ACC112 (cell line): Measurements from ENCODE around the gene GREM1.

ENCODE experiments used
- H2AFZ ChIP-seq: fragments of 200-600 bp; sonication (generic); one replicate; pipeline ENCODE4 v1.6.0; 2017; ENCODE audit warnings: antibody characterized with exemption, low read length; ENCODE audit not compliant: unreplicated experiment
- H3K27ac ChIP-seq: fragments of 200-600 bp; sonication (generic); 2 replicates; pipeline ENCODE4 v1.5.1; 2014; ENCODE audit warnings: low read depth, mild to moderate bottlenecking, antibody characterized with exemption, low read length, moderate library complexity
- H3K27me3 ChIP-seq: fragments of 200-600 bp; sonication (generic); 2 replicates; pipeline ENCODE4 v1.6.1; 2014; ENCODE audit warnings: mild to moderate bottlenecking, antibody characterized with exemption, low read length, moderate library complexity, mixed read lengths; ENCODE audit not compliant: insufficient read depth
- H3K36me3 ChIP-seq: fragments of 200-600 bp; sonication (generic); 2 replicates; pipeline ENCODE4 v1.6.1; 2016; ENCODE audit warnings: mild to moderate bottlenecking, antibody characterized with exemption, low read length, moderate library complexity, mixed read lengths; ENCODE audit not compliant: insufficient read depth
- H3K4me1 ChIP-seq: fragments of 200-600 bp; sonication (generic); one replicate; pipeline ENCODE4 v1.6.1; 2016; ENCODE audit warnings: low read length, mixed read lengths; ENCODE audit not compliant: insufficient read depth, unreplicated experiment, control insufficient read depth
- H3K4me3 ChIP-seq: fragments of 200-600 bp; sonication (generic); 2 replicates; pipeline ENCODE4 v1.5.1; 2014; ENCODE audit warnings: mild to moderate bottlenecking, low read depth, low read length
- H3K79me2 ChIP-seq: fragments of 200-600 bp; sonication (generic); one replicate; pipeline ENCODE4 v1.6.0; 2016; ENCODE audit warnings: low read length; ENCODE audit not compliant: control insufficient read depth, unreplicated experiment, insufficient read depth

GREM1 gene

DNA sequence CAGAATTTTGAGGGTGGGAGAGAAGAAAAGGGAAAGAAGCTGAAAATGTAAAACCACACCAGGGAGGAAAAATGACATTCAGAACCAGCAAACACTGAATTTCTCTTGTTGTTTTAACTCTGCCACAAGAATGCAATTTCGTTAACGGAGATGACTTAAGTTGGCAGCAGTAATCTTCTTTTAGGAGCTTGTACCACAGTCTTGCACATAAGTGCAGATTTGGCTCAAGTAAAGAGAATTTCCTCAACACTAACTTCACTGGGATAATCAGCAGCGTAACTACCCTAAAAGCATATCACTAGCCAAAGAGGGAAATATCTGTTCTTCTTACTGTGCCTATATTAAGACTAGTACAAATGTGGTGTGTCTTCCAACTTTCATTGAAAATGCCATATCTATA, 15.5 kb downstream of the GREM1 start:
- peak overlapping the region; percentile 30; the same call in 1 of the 2 replicates for H3K27ac ChIP-seq
- H3K4me3 ChIP-seq, result no peak overlapping the region
- peaks cover 24% of the 10 kb centered on the region for H3K4me1 ChIP-seq
- no peak overlapping the region for H2AFZ ChIP-seq
- peaks cover 31% of the 10 kb centered on the region for H3K79me2 ChIP-seq
- no peaks in the 10 kb centered on the region for H3K27me3 ChIP-seq
- peaks cover 80% of the 10 kb centered on the region for H3K36me3 ChIP-seq

DNA sequence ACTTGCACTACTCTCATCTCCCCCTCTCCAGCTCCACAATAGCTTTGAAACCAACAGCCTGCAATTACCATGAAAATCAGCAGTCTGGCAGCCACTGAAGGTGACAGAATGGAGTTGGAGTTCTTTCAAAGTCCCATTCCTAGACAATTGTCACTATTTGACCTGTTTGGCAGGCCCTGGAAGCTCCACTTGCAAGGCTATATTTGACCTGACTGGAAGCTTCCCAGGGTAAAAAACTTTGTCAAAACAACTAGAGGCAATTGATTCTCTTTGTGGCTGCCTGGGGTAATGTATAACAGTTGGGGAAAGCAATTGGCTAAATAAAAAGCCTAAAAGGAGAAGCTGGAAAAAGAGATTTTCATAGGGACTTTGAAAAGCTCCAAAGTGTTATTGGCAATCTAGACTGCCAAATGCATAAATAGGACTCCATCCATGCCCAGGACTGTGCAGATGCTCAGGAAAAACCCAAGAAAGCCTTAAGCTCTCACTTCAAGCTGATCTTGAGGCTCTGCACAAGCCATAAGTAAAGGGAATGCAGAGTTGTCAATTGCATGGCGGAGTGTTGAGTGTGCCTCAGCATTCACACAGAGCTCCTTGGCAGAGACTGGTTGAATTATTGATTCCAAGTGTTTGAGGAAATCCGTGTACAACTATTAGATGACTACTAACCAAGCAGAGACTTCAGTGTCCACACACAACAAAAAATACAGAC, 18.3 kb downstream of the GREM1 start:
- peaks cover 59% of the 10 kb centered on the region for H3K36me3 ChIP-seq
- H2AFZ ChIP-seq, result no peak overlapping the region
- H3K27me3 ChIP-seq, result no peaks in the 10 kb centered on the region
- peaks cover 10% of the 10 kb centered on the region for H3K4me1 ChIP-seq
- no peak overlapping the region for H3K4me3 ChIP-seq
- peak overlapping the region; percentile 47 for H3K27ac ChIP-seq
- H3K79me2 ChIP-seq, result peaks cover 10% of the 10 kb centered on the region

GRCh38 chr15:32736701-32737061, 18.9 kb downstream of the GREM1 start:
- Histone ChIP-seq H3K27ac (peak overlapping the region; percentile 47), H3K27me3 (no peaks in the 10 kb centered on the region), H3K4me1 (peaks cover 10% of the 10 kb centered on the region), H3K36me3 (peaks cover 54% of the 10 kb centered on the region), H2AFZ (no peak overlapping the region), H3K79me2 (peaks cover 5% of the 10 kb centered on the region), H3K4me3 (no peak overlapping the region)

DNA sequence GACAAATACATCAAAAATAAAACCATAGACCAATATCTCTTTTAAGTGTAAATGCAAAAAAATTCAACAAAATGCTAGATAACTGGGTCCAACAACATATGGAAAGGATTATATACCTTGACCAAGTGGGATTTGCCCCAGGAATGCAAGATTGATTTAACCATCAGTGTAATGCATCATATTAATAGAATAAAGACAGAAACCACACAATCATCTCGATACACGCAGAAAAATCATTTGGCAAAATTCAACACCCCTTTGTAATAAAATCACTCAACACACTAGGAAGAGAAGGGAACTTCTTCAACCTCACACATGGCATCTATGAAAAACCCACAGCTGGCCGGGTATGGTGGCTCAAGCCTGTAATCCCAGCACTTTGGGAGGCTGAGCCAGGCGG, 19.5 kb downstream of the GREM1 start:
- Histone ChIP-seq H3K27me3 (no peaks in the 10 kb centered on the region), H3K4me1 (peaks cover 10% of the 10 kb centered on the region), H3K27ac (peak overlapping the region; percentile 47), H3K79me2 (no peaks in the 10 kb centered on the region), H2AFZ (no peak overlapping the region), H3K4me3 (no peak overlapping the region), H3K36me3 (peaks cover 52% of the 10 kb centered on the region)

- Histone ChIP-seq H2AFZ (no peak overlapping the region), H3K79me2 (no peaks in the 10 kb centered on the region), H3K36me3 (peaks cover 42% of the 10 kb centered on the region), H3K27me3 (no peaks in the 10 kb centered on the region), H3K4me3 (no peak overlapping the region), H3K27ac (peak overlapping the region; percentile 18; the same call in 1 of the 2 replicates), H3K4me1 (peaks cover 16% of the 10 kb centered on the region)
These were observed 20.9 kb downstream of the GREM1 start for GRCh38 chr15:32738666-32739065.

DNA sequence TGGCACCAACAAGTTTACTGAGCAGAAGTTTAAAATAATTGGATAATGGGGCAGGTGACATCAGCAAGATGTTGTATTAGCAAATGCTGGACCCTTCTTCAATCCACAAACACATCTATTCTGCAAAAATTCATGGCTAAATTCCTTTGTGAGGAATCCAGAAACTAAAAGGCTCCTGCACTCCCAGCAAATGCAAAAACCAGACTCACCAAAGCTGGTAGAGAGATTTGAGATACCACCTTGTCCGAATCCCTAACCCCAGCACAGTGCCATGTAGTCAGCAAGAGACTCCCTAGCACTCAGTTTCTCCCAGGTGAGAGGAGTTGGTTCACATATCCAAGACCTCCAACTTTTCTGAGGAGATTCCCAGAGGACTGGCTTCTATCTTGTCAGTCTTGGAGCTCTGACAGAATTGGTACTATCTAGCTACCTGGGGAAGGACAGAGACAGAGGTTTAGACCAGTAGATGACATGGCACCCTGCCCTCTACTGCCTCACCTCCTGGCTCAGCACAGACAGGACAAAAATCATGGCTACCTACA, 21.8 kb downstream of the GREM1 start:
- H3K79me2 ChIP-seq, result no peaks in the 10 kb centered on the region
- H3K27ac ChIP-seq, result no peak overlapping the region
- H3K4me1 ChIP-seq, result peaks cover 20% of the 10 kb centered on the region
- H3K4me3 ChIP-seq, result no peak overlapping the region
- no peaks in the 10 kb centered on the region for H3K27me3 ChIP-seq
- peaks cover 33% of the 10 kb centered on the region; the same call in 1 of the 2 replicates for H3K36me3 ChIP-seq
- no peak overlapping the region for H2AFZ ChIP-seq

DNA sequence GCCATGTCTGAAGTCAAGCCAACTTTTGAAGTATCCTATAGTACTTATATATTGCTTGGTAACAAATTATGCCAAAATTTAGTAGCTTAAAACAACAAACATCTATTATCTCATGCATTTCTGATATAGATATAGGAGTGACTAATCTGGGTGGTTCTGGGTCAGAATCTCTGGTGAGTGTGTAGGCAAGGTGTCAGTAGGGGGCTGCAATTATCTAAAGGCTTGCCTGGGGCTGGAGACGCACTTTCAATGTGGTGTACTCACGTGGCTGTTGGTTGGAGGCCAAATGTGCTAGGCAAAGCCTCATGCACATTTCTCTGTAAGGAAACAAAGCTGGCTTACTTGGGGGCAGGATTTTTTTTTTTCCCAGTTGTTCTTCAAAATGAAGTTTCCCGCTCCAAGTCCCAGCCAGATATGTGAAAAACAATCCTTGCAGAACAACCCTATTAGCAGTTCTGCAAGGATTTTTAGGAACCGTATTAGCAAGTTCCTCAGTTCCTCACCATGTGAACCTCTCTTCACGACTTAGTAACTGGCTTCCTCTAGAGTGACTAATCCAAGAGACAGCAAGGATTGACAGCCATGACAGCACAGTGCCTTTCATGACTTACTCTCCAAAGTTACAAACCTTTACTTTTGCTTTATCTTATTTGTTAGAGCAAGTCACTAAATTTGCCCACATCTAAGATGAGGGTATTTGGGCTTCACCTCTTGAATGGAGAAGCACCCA, 25.8 kb downstream of the GREM1 start:
- peaks cover 13% of the 10 kb centered on the region for H3K4me1 ChIP-seq
- H2AFZ ChIP-seq, result no peak overlapping the region
- peaks cover 8% of the 10 kb centered on the region; the same call in 1 of the 2 replicates for H3K36me3 ChIP-seq
- H3K79me2 ChIP-seq, result no peaks in the 10 kb centered on the region
- H3K27ac ChIP-seq, result no peak overlapping the region
- no peak overlapping the region for H3K4me3 ChIP-seq
- no peaks in the 10 kb centered on the region for H3K27me3 ChIP-seq

- peaks cover 13% of the 10 kb centered on the region for H3K4me1 ChIP-seq
- no peaks in the 10 kb centered on the region for H3K79me2 ChIP-seq
- H3K27ac ChIP-seq, result no peak overlapping the region
These were observed 28.5 kb downstream of the GREM1 start for GRCh38 chr15:32746116-32746857.

DNA sequence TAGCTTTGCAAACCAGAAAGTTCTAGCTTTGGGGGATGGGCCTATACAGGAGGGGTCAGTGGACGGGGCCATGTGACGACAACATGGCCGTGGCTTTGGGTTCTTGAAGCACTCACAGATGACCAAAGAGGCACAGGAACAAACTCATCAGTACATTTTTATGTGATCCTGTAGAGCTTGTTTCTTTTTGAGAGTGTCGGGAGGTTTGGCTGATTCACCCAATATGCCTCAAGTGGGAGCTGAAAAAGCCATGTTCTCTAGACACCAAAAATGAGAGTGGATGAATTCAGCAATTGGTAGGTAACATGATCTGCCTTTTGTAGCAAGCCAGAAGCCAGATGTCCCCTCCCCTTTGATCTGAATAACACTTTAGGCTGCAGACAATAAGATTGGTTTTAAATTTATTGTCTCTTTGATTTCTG, 30.1 kb downstream of the GREM1 start:
- Histone ChIP-seq H3K4me1 (peaks cover 11% of the 10 kb centered on the region), H3K27ac (no peak overlapping the region), H3K4me3 (no peak overlapping the region), H2AFZ (no peak overlapping the region), H3K27me3 (no peaks in the 10 kb centered on the region), H3K79me2 (no peaks in the 10 kb centered on the region), H3K36me3 (no peaks in the 10 kb centered on the region)

More at GRCh38 chr15:32746116-32746857, 28.5 kb downstream of the GREM1 start:
- H3K36me3 ChIP-seq, result peaks cover 8% of the 10 kb centered on the region; the same call in 1 of the 2 replicates
- no peak overlapping the region for H2AFZ ChIP-seq
- no peaks in the 10 kb centered on the region for H3K27me3 ChIP-seq
- no peak overlapping the region for H3K4me3 ChIP-seq

DNA sequence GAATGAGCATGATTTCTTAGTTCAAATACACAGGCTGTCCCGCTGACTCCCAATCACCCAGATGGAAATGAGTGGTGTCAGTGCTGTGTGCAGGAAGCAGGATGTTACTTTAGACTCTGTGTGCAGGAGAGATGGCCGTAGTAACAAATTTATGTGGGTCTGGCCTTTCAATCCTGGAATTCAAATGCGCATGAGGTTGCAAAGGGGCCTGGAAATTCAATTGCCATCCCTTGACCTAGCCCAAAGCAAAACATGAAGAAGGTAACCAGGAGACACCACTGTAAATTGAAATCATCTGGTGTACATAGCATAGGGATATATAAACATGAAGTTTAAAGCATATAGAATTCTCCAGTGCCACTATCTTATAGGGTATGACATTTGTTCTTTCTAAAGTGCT, 33.2 kb downstream of the GREM1 start:
- H3K27ac ChIP-seq, result no peak overlapping the region
- H3K36me3 ChIP-seq, result no peaks in the 10 kb centered on the region
- H3K4me1 ChIP-seq, result no peaks in the 10 kb centered on the region
- H3K27me3 ChIP-seq, result no peaks in the 10 kb centered on the region
- no peak overlapping the region for H2AFZ ChIP-seq
- H3K79me2 ChIP-seq, result no peaks in the 10 kb centered on the region
- H3K4me3 ChIP-seq, result no peak overlapping the region
